Loucy (cell line): ENCODE data around the gene MAST4.

ENCODE experiments used
- EZH2phosphoT487 ChIP-seq: fragments of 200-600 bp; IDR thresholded peaks from 2 replicates; pipeline ENCODE4 v1.6.1; 2018; ENCODE audit warnings: antibody characterized with exemption, mild to moderate bottlenecking, moderate library complexity, borderline replicate concordance
- TF ChIP-seq, protein P1 (sequence below): fragments of 200-600 bp; sonication (generic); conservative IDR thresholded peaks from 2 replicates; pipeline ENCODE4 v1.5.1; 2014; ENCODE audit warnings: mild to moderate bottlenecking, antibody characterized with exemption, low read length

DNA sequence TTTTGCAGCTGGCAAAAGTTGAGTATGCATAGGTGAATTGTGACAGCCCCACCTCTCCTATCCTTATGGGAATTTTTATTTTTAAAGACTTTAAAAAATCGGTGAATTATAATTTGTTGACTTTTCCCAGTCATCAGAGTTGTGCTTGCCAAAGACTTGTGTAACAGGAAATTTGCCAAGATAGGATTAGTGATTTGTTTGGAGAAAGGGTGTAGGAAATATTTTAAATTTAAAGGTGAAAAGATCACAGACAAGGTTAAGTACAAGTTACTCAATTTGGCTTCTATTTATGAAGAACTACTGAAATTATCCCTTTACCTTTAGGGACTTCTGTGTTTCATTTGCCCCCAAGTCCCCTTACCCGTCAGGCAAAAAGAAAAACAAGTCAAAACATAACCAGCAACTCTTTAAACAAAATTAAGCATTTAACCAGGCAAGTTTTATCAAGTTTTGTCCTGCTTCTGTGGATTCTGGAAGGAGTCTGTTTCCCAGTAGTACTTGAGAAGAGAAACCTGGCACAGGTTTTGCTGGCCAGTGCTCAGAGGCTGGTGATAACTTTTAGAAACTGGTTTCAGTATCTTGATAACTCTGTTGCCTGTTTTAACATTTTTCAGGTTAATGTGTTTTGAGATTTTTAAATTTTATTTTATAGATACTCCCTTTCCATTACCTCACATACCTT lies 285.4 kb downstream of the MAST4 start:
- TF ChIP-seq, protein P1, sequence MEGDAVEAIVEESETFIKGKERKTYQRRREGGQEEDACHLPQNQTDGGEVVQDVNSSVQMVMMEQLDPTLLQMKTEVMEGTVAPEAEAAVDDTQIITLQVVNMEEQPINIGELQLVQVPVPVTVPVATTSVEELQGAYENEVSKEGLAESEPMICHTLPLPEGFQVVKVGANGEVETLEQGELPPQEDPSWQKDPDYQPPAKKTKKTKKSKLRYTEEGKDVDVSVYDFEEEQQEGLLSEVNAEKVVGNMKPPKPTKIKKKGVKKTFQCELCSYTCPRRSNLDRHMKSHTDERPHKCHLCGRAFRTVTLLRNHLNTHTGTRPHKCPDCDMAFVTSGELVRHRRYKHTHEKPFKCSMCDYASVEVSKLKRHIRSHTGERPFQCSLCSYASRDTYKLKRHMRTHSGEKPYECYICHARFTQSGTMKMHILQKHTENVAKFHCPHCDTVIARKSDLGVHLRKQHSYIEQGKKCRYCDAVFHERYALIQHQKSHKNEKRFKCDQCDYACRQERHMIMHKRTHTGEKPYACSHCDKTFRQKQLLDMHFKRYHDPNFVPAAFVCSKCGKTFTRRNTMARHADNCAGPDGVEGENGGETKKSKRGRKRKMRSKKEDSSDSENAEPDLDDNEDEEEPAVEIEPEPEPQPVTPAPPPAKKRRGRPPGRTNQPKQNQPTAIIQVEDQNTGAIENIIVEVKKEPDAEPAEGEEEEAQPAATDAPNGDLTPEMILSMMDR, result no peak
- TF ChIP-seq EZH2phosphoT487, result no peak
